Retinal pigment epithelial cell (primary cell): Measurements from ENCODE around the gene CKLF.
"Not testable (repeated sequence)": the region's sequence is repeated elsewhere in the genome, so short reads cannot be mapped to it uniquely, and the experiment has no call there.

Source experiments
- DNase-seq: peaks from one replicate; pipeline ENCODE4 v3.0.0-alpha.2; 2010; ENCODE audit warnings: low read depth
- H3K4me3 ChIP-seq: 2 replicates; pipeline ENCODE4 v1.5.1; 2011; ENCODE audit warnings: mild to moderate bottlenecking, low read length, control low read depth, moderate library complexity
- CTCF ChIP-seq: conservative IDR thresholded peaks from 2 replicates; pipeline ENCODE4 v1.5.1; 2011; ENCODE audit warnings: low read depth, low read length, control low read depth, inconsistent platforms

Gene CKLF

GRCh38 chr16:66509576-66509975 is 42.8 kb upstream of the CKLF start:
- no peak for DNase-seq
- no peak overlapping the region for H3K4me3 ChIP-seq
- TF ChIP-seq CTCF, result no peak

GRCh38 chr16:66510298-66510697 is 42.1 kb upstream of the CKLF start:
- no peak for DNase-seq
- TF ChIP-seq CTCF, result no peak

GRCh38 chr16:66510711-66511601 is 41.4 kb upstream of the CKLF start:
- no peak overlapping the region for H3K4me3 ChIP-seq
- no peak for DNase-seq
- TF ChIP-seq CTCF, result no peak

More at GRCh38 chr16:66510298-66510697, 42.1 kb upstream of the CKLF start:
- H3K4me3 ChIP-seq, result no peak overlapping the region

GRCh38 chr16:66511602-66512271 is 40.6 kb upstream of the CKLF start:
- no peak overlapping the region for H3K4me3 ChIP-seq
- DNase-seq, result no peak
- peak; percentile 16 for TF ChIP-seq CTCF

GRCh38 chr16:66512272-66513110 is 39.9 kb upstream of the CKLF start:
- no peak for DNase-seq
- H3K4me3 ChIP-seq, result no peak overlapping the region
- no peak for TF ChIP-seq CTCF

GRCh38 chr16:66513111-66513723 is 39.2 kb upstream of the CKLF start:
- no peak for TF ChIP-seq CTCF
- no peak for DNase-seq
- no peak overlapping the region for H3K4me3 ChIP-seq

GRCh38 chr16:66514391-66514790 is 38.0 kb upstream of the CKLF start:
- not testable (repeated sequence) for H3K4me3 ChIP-seq, DNase-seq

GRCh38 chr16:66514980-66515595 is 37.3 kb upstream of the CKLF start:
- not testable (repeated sequence) for DNase-seq, H3K4me3 ChIP-seq
